Measurements from ENCODE around the gene ESPN. TPM values are rescaled to one million over a fixed set of nuclear protein-coding genes. Genes with fewer than 3 reads are reported as not detected.
"Not testable (repeated sequence)": the region's sequence is repeated elsewhere in the genome, so short reads cannot be mapped to it uniquely, and the experiment has no call there.

ESPN gene
- not detected for polyA plus RNA-seq (2013, experiment 1 of 2; ENCODE audit: insufficient read length)
- 0.80 TPM for polyA plus RNA-seq (2013, experiment 2 of 2; ENCODE audit: insufficient read length)

DNA sequence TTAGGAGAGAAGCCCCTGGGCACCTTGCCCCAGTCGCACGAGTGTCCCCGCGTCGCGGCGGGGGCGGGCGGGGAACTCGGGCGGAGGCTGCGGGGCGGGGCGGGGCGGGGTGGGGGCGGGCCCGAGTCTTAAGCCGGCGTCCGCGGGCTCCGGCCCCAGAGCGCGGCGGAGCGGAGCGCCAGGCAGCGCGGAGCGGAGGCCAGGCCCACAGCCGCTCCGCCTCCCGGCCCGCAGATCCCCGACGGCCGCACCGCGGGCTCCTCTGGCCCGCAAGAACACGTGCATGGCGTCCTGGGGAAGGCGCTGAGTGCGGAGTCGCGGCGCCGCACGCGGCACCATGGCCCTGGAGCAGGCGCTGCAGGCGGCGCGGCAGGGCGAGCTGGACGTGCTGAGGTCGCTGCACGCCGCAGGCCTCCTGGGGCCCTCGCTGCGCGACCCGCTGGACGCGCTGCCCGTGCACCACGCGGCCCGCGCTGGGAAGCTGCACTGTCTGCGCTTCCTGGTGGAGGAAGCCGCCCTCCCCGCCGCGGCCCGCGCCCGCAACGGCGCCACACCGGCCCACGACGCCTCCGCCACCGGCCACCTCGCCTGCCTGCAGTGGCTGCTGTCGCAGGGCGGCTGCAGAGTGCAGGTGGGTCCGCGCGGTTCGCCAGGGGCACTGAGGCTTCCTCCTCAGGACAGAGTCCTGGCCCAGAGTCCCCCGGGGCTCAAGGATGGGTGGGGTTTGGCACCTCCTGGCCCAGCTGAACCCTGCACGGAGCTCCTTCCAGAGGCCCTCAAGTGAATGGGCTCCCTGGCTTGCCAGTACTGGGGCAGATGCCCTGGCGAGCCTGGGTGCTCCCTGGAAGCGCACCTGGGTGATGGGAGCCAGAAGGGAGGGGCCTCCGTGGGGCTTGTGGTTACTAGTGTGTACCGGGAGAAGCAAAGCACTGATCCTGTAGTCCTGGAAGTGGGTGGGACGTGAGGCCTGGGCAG lies at the start of gene ESPN:
Gene ESPN (plus strand): TSS at position 158 of the 975 bp plus-strand sequence. CDS start 180 bp downstream, at position 338.
- DNase-seq, result no peak

- no peak for DNase-seq
Measured at GRCh38 chr1:6378096-6378746, 46.4 kb upstream of the ESPN start.

- DNase-seq, result no peak
Measured at GRCh38 chr1:6380037-6380436, 44.5 kb upstream of the ESPN start.

DNA sequence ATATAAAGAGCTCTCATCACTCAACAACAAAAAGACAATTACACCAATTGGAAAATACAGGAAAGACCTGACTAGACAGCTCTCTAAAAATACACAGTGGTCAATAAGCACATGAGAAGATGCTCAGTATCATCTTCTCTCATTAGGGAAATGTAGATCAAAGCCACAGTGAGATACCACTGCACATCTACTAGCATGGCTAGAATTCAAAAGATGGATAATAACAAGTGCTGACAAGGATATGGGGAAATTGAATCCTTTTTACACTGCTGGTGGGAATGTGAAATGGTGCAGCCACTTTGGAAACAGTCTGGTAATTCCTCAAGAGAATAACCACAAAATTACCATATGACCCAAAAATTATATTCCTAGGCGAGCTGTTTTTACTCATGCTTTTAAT lies 40.4 kb upstream of the ESPN start:
- no peak for DNase-seq

DNA sequence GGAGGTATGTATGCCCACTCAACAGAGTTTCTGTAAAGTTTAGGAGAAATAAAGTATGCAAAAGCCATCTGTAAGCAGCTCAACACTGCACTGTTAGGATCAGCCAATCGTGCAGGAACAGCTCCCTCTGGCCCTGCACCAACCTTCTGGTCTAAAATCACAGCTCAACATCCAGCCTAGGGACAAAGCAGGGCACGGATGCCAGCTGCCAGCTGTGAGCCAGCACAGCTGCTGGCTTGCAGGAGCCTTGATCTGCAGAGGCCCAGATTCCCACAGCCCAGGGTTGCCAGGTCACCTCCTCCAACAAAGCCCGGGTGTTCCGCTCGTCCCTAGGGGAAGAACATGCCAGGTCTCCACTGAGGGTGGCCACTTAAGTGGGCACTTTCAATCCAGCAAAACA lies 39.6 kb upstream of the ESPN start:
- no peak for DNase-seq

- DNase-seq, result peak; percentile 72
Measured at GRCh38 chr1:6385488-6386191, 38.9 kb upstream of the ESPN start.

- DNase-seq, result peak; percentile 22
Measured at GRCh38 chr1:6386371-6386949, 38.1 kb upstream of the ESPN start.

GRCh38 chr1:6389971-6390370 lies 34.6 kb upstream of the ESPN start:
- DNase-seq, result no peak

DNA sequence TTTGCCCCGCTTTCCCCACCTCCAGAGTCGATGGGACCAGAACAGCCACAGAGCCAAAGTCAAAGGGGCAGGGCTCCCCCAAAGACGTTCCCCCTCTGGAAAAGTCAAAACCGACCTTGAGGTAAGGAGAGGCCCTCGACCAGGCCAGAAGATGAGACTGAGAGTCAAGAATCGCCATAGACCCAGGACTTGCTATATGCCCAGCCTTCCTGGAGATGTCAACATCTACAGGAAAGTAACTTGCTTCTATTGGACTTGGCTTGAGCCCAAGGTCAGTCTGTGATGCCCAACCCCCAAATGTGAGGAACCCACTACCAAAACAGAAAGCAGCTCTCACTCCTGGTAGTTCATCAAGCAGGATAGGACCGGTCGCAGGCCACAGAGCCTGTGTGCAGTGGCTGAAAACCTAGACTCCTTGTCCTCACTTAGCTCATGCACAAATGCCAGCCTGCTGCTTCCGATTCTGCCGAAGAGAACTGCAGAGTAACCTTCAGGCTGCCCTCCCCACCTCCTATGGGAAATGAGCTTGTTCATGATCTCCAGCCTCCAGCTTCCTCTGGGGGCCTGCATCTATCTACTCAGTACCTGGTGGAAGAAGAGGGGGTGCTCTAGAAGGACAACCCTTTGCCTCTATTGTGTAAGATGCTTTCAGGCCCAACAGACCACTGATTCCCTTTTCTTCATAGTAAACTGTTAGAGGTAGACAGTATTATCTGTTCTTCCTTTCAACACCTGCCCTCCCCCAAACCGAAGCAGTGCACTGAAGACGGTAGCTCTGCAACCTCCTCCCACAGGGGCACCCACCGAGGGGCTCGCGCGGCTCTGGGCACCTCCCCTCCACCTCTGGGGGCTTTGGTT lies 32.4 kb upstream of the ESPN start:
- DNase-seq, result no peak

DNA sequence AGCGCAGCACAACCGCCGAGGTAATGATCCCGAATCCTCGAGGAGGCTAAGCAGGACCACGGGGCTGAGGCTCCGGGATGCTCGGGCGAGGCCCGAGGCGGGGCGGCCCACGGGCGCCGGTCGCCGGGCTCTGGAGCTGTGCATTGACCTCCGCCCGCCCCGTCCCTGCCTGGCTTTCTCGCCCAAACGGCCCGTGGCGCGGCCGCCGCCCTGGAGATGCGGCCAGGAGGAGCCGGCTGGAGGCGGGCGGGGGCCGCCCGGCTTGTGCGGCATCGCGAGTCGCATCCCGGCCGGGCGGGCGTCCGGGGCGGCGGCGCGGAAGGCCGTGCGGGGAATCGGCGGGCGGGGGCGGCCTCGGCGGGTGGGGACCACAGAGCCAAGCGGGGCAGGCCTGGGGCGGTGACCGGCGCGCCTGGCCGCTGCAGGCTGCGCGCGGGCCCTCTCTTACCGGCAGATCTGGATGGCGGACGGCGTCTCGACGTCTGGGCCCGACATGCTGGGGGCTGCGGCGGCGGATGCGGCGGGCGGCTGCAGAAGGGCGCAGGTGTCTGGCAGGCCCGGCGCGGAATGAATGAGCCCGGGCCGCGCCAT lies 31.7 kb upstream of the ESPN start:
- no peak for DNase-seq

DNA sequence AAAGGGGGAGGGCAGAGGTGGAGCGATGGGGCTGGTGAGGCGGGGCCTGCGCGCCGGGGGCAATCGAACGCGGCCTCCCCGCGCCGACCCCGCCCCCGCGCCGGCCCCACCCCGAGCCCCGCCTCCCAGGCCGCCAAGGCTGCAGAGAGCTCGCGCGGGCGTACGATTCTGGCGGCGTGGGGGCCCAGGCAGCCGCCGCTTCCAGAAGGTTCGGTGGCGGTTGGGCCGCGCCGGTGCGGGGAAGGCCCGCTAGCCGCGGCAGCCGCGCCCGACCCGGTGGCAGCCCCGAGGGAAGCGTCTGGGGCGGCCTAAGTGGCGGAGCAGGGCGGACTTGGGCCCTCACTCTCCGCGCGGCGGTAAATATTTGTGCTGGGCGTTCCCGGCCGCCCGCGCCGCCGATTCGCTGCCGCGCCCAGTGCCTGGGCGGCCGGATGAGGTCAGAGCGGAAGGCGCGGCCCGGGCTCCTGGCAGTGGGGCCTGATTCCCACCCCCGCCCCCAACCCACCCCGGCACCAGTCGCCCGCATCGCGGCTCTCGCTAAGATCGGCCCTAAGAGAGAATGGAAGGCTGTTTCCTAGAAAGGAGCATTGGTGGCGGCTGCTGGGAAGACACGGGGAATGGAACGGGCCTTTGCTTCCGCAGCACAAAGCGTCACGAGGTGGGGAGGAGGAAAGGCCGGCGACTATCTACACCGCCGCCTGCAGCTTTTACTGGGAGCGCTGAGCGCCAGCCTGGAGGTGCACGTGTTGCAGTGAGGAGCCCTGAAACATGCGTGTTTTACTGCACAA lies 31.0 kb upstream of the ESPN start, which contains the start of gene ACOT7:
Gene ACOT7 (minus strand): TSS at position 368 of the 788 bp plus-strand sequence. CDS start 368 bp downstream, outside the sequence.
- peak; percentile 87 for DNase-seq

DNA sequence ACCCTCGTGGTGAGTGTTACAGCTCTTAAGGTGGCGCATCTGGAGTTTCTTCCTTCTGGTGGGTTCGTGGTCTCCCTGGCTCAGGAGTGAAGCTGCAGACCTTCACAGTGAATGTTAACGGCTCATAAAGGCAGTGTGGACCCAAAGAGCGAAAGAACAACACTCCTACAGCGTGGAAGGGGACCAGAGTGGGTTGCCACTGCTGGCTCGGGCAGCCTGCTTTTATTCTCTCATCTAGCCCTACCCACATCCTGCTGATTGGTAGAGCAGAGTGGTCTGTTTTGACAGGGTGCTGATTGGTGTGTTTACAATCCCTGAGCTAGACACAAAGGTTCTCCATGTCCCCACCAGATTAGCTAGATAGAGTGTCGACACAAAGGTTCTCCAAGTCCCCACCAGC lies 29.4 kb upstream of the ESPN start:
- not testable (repeated sequence) for DNase-seq

- DNase-seq, result not testable (repeated sequence)
Measured at GRCh38 chr1:6395781-6396244, 28.8 kb upstream of the ESPN start.

DNA sequence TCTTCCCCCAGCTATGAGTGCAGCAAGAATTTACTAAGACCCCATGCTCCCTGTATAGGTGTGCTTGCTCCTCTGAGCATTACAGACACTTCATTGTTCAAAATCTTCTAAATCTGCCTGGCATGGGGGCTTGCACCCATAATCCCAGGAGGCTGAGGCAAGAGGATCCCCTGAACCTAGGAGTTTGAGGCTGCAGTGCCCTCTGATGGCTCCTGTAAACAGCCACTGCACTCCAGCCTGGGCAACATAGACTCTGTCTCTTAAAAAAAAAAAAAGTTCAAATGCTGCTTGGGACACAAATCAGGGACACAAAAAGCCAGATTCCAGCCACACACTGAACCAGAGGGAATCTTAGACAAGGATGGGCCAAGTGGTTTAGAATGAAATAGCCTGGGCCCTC lies 27.6 kb upstream of the ESPN start:
- no peak for DNase-seq

DNA sequence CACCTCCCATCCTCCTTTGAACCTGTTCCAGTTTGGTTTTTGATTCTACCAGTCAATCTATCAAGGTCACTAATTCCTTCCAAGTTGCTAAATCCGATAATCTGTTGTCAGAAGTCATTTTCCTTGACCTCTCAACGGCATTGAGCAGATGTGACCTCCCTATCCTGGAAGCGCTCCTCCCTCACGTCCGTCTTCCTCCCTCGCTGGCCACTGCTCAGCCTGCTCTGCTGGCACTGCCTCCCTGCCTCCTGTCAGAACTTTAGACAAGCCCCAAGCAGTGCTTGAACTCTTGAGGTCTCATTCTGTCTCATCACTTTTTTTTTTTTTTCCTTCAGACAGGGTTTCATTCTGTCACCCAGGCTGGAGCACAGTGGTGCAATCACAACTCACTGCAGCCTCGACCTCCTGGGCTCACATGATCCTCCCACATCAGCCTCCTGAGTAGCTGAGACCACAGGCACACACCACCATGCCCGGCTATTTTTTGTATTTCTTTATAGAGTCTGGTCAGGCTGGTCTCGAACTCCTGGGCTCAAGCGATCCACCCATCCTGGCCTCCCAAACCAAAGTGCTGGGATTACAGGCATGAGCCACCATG lies 26.6 kb upstream of the ESPN start:
- no peak for DNase-seq

- no peak for DNase-seq
Measured at GRCh38 chr1:6399294-6399693, 25.3 kb upstream of the ESPN start.

- DNase-seq, result no peak
Measured at GRCh38 chr1:6401673-6402072, 22.9 kb upstream of the ESPN start.

DNA sequence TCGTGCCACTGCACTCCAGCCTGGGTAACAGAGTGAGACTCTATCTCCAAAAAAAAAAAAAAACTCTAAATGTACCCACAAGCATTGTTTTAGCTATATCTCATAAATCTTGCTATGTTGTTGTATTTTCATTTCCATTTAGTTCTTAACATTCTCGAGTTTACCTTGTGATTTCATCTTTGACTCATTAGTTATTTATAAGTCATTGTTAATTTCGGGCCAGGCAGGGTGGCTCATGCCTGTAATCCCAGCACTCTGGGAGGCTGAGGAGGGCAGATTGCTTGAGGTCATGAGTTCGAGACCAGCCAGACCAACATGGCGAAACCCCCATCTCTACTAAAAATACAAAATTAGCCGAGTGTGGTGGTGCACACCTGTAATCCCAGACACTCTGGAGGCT lies 16.6 kb upstream of the ESPN start:
- no peak for DNase-seq

GRCh38 chr1:6409053-6409452 lies 15.5 kb upstream of the ESPN start:
- DNase-seq, result no peak

DNA sequence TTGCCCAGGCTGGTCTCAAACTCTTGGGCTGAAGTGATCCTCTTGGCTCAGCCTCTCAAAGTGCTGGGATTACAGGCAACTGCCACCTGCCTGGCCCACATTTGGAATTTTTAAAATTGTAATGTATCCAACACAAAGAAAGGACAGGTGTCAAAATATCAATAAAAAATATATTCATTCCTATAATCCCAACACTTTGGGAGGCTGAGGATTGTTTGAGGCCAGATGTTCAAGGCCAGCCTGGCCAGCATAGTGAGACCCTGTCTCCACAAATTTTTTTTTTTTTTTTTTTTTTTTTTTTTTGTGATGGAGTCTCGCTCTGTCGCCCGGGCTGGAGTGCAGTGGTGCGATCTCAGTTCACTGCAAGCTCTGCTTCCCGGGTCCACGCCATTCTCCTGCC lies 14.8 kb upstream of the ESPN start:
- DNase-seq, result no peak
